GM12875 (cell line): ENCODE measurements around the gene ARID3B.
"Not testable (repeated sequence)": the region's sequence is repeated elsewhere in the genome, so short reads cannot be mapped to it uniquely, and the experiment has no call there.

ENCODE experiments used
- H3K4me3 ChIP-seq: one replicate; pipeline ENCODE4 v1.5.1; 2011; ENCODE audit warnings: low read depth, low read length, control low read depth
- TF ChIP-seq, protein P1 (sequence below): IDR thresholded peaks from 2 replicates; pipeline ENCODE4 v1.5.1; 2011; ENCODE audit warnings: low read depth, mild to moderate bottlenecking, control low read depth, inconsistent platforms, low read length, moderate library complexity, borderline replicate concordance; ENCODE audit not compliant: insufficient read depth

Gene ARID3B

GRCh38 chr15:74628949-74629348 lies 87.9 kb downstream of the ARID3B start:
- H3K4me3 ChIP-seq, result no peak overlapping the region
- TF ChIP-seq, protein P1, sequence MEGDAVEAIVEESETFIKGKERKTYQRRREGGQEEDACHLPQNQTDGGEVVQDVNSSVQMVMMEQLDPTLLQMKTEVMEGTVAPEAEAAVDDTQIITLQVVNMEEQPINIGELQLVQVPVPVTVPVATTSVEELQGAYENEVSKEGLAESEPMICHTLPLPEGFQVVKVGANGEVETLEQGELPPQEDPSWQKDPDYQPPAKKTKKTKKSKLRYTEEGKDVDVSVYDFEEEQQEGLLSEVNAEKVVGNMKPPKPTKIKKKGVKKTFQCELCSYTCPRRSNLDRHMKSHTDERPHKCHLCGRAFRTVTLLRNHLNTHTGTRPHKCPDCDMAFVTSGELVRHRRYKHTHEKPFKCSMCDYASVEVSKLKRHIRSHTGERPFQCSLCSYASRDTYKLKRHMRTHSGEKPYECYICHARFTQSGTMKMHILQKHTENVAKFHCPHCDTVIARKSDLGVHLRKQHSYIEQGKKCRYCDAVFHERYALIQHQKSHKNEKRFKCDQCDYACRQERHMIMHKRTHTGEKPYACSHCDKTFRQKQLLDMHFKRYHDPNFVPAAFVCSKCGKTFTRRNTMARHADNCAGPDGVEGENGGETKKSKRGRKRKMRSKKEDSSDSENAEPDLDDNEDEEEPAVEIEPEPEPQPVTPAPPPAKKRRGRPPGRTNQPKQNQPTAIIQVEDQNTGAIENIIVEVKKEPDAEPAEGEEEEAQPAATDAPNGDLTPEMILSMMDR, result no peak

- H3K4me3 ChIP-seq, result not testable (repeated sequence)
Observed at GRCh38 chr15:74629696-74630095, 88.7 kb downstream of the ARID3B start.

- H3K4me3 ChIP-seq, result no peak overlapping the region
- TF ChIP-seq, protein P1, result no peak
Observed at GRCh38 chr15:74630284-74631086, 89.5 kb downstream of the ARID3B start.

DNA sequence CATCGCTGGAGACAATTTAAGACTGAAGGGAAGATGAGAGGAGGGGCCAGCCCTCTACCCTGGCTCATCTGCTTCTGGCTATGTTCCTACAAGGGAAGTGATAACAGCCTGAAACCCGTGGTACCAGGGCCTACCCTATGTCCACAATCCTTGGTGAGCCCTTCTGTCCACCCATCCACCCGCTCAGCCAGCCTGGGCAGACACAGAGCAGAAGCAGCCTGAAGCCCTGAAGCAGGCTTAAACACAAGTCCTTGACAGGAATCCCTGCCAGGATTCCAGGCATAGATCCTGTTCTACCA lies 90.0 kb downstream of the ARID3B start:
- TF ChIP-seq, protein P1, result no peak

DNA sequence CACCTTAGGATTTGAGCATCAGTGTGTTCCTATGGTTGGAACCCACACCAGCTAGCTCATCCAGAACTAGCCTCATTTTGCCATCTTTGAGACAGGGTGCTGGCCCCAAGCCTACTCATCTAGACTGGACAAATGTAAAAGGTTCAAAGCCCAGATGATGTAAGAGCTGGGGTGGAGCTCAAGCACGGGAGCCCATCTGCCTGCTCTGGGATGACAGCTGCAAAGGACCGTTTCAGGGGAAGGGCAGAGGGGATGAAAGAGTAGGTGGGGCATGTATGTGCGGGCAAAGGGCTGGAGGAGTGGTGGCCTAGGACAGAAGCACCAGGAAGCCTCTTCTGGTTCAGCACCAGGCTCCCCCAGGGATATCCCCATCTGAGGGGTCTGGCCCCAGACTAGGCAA lies 90.4 kb downstream of the ARID3B start:
- no peak overlapping the region for H3K4me3 ChIP-seq
- TF ChIP-seq, protein P1, result no peak

More for the DNA sequence above, 90.0 kb downstream of the ARID3B start:
- no peak overlapping the region for H3K4me3 ChIP-seq

GRCh38 chr15:74631935-74632560 lies 91.0 kb downstream of the ARID3B start:
- H3K4me3 ChIP-seq, result no peak overlapping the region
- TF ChIP-seq, protein P1, result peak; percentile 94

DNA sequence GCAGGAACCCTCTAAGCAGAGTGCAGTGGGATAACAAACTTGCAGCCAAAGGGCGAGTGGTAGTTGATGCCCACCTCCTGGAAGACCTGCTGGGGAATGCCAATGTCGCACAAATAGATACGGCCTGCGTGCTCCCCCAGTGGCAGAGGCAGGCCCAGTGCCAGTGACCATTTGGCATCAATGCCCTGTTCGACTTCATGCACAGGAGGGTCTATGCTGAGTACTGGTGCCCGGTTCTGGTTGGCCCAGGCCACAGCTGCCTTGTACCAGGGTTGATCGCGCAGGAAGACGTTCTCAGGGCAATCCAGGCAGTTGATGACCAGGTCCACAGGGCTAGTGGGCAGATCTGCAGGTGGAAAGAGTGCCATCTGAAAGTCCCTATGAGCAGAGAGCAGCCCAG lies 91.6 kb downstream of the ARID3B start:
- H3K4me3 ChIP-seq, result no peak overlapping the region
- TF ChIP-seq, protein P1, result no peak
